Loucy (cell line): Measurements from ENCODE around the gene NECAB3.

Experiments
- CTCF ChIP-seq: fragments of 200-600 bp; sonication (generic); conservative IDR thresholded peaks from 2 replicates; pipeline ENCODE4 v1.5.1; 2014; ENCODE audit warnings: mild to moderate bottlenecking, antibody characterized with exemption, low read length
- EZH2phosphoT487 ChIP-seq: fragments of 200-600 bp; IDR thresholded peaks from 2 replicates; pipeline ENCODE4 v1.6.1; 2018; ENCODE audit warnings: antibody characterized with exemption, mild to moderate bottlenecking, moderate library complexity, borderline replicate concordance

- no peak for TF ChIP-seq EZH2phosphoT487
- TF ChIP-seq CTCF, result no peak
Measured at GRCh38 chr20:33667245-33667675, 7.0 kb downstream of the NECAB3 start.
